Ishikawa (cell line): ENCODE measurements around the gene RIPOR1.

Experiments
- CEBPB ChIP-seq: IDR thresholded peaks from 2 replicates; pipeline ENCODE4 v1.6.1; 2012
- CREB1 ChIP-seq: IDR thresholded peaks from 2 replicates; pipeline ENCODE4 v1.6.1; 2012; ENCODE audit warnings: low read depth
- EGR1 ChIP-seq: IDR thresholded peaks from 2 replicates; pipeline ENCODE4 v1.6.1; 2012
- EP300 ChIP-seq: IDR thresholded peaks from 2 replicates; pipeline ENCODE4 v1.6.1; 2012; ENCODE audit warnings: borderline replicate concordance
- FOXM1 ChIP-seq: IDR thresholded peaks from 2 replicates; pipeline ENCODE4 v1.6.1; 2012; ENCODE audit warnings: low read depth, borderline replicate concordance
- NFIC ChIP-seq: IDR thresholded peaks from 2 replicates; pipeline ENCODE4 v1.6.1; 2012
- RAD21 ChIP-seq: IDR thresholded peaks from 2 replicates; pipeline ENCODE4 v1.6.1; 2012; ENCODE audit warnings: low read depth
- TAF1 ChIP-seq: IDR thresholded peaks from 2 replicates; pipeline ENCODE4 v1.6.1; 2012; ENCODE audit warnings: low read depth, mild to moderate bottlenecking
- TCF12 ChIP-seq: IDR thresholded peaks from 2 replicates; pipeline ENCODE4 v1.6.1; 2012; ENCODE audit warnings: low read depth
- TEAD4 ChIP-seq: IDR thresholded peaks from 2 replicates; pipeline ENCODE4 v1.6.1; 2012
- YY1 ChIP-seq: IDR thresholded peaks from 2 replicates; pipeline ENCODE4 v1.6.1; 2012; ENCODE audit warnings: low read depth
- ZBTB7A ChIP-seq: IDR thresholded peaks from 2 replicates; pipeline ENCODE4 v1.6.1; 2012; ENCODE audit warnings: low read depth
- TF ChIP-seq, protein P1 (sequence below): IDR thresholded peaks from 2 replicates; pipeline ENCODE4 v1.6.1; 2012
- TF ChIP-seq, protein P2 (sequence below): IDR thresholded peaks from 2 replicates; pipeline ENCODE4 v1.6.1; 2012
- TF ChIP-seq, protein P3 (sequence below): IDR thresholded peaks from 2 replicates; pipeline ENCODE4 v1.6.1; 2012; ENCODE audit warnings: low read depth, mild to moderate bottlenecking

RIPOR1 gene

DNA sequence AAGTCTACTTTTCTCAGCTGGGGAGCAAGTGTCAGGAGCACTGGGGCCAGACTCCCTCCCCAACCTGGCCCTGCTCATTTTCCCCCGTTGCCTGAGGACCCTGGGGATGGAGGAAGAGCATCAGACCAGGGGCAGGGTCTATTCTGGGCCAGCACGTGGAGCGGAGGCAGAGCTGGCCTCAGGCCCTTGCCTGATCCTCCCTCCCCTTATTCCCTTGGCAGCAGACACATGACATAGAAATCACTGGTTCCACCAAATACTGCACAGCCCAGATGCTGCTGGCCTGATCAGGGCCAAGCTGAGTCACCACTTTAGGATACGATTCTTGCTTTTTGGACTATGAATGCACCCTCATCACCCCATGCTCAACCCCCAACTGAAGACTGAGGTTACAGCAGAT lies 29.5 kb upstream of the RIPOR1 start:
- TF ChIP-seq EP300 (no peak), TAF1 (no peak), RAD21 (no peak), FOXM1 (no peak), ZBTB7A (no peak), TCF12 (no peak), CEBPB (no peak), CREB1 (no peak), NFIC (no peak), TEAD4 (no peak), EGR1 (no peak), YY1 (no peak)
- TF ChIP-seq, protein P1, sequence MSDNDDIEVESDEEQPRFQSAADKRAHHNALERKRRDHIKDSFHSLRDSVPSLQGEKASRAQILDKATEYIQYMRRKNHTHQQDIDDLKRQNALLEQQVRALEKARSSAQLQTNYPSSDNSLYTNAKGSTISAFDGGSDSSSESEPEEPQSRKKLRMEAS: no peak
- TF ChIP-seq, protein P2, sequence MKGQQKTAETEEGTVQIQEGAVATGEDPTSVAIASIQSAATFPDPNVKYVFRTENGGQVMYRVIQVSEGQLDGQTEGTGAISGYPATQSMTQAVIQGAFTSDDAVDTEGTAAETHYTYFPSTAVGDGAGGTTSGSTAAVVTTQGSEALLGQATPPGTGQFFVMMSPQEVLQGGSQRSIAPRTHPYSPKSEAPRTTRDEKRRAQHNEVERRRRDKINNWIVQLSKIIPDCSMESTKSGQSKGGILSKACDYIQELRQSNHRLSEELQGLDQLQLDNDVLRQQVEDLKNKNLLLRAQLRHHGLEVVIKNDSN: no peak
- TF ChIP-seq, protein P3, sequence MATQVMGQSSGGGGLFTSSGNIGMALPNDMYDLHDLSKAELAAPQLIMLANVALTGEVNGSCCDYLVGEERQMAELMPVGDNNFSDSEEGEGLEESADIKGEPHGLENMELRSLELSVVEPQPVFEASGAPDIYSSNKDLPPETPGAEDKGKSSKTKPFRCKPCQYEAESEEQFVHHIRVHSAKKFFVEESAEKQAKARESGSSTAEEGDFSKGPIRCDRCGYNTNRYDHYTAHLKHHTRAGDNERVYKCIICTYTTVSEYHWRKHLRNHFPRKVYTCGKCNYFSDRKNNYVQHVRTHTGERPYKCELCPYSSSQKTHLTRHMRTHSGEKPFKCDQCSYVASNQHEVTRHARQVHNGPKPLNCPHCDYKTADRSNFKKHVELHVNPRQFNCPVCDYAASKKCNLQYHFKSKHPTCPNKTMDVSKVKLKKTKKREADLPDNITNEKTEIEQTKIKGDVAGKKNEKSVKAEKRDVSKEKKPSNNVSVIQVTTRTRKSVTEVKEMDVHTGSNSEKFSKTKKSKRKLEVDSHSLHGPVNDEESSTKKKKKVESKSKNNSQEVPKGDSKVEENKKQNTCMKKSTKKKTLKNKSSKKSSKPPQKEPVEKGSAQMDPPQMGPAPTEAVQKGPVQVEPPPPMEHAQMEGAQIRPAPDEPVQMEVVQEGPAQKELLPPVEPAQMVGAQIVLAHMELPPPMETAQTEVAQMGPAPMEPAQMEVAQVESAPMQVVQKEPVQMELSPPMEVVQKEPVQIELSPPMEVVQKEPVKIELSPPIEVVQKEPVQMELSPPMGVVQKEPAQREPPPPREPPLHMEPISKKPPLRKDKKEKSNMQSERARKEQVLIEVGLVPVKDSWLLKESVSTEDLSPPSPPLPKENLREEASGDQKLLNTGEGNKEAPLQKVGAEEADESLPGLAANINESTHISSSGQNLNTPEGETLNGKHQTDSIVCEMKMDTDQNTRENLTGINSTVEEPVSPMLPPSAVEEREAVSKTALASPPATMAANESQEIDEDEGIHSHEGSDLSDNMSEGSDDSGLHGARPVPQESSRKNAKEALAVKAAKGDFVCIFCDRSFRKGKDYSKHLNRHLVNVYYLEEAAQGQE: no peak

DNA sequence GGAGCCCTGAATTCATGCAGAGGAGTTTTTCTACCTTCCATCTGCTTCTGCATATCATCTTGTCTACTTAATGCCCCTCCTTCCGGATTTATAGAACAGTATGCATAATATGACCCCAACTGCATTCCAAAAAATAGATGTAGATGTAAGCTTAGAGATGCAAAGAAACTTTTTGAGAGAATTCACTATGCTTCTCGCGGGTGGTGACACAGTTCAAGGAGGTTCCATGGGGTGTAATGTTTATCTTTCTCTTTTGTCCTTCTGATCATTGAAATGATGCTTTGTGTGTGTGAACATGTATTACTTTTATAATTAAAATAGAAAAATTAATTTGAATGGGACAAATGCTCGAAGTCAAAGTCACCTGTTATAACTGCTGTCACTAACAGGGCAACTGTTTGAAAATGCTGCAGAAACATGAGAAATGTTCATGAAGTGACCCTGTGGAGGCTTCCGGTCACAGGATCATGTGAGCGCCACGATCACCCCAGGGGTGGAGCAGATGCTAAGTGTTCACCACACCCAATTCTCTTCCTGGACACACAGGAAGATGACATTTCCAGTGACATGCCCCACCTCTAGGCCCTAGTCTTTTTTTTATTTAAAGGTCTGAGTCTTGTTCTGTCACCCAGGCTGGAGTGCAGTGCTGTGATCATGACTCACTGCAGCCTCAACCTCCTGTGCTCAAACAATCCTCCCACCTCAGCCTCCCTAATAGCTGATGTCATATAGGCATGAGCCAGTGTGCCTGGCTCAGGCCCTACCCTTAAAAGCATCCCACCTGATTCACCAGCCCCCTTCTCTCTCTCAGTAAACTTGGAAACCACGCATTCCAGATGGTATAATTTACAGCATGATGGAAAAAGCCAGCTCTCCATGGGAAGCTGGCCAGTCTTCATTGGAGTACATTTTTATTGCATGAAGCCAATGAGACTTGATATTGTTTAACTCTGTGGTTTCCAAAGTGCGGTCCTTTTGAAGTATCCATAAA lies 24.3 kb upstream of the RIPOR1 start:
- no peak for TF ChIP-seq TEAD4
- TF ChIP-seq, protein P2: peak; percentile 51; the same call in 1 of the 2 replicates

DNA sequence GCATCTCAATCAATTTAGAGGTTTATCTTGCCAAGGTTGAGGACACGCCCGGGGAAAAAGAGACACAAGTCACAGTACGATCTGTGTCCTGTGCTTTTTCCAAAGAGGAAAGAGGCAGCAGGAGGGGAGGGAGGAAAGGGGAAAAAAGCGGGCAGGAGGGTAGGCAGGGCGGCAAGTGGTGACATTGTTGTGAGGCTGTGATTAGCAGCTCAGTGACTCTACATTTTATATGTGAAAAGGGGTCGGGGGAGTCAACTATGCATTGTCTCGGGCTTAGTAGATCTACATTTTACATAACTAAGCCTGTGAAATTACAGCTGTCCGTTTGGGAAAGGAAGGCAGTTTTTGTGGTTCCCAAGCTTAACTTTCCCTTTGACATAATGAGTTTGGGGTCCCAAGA lies 22.2 kb upstream of the RIPOR1 start:
- no peak for TF ChIP-seq CREB1
- TF ChIP-seq NFIC: no peak
- TF ChIP-seq TCF12: no peak
- no peak for TF ChIP-seq YY1
- no peak for TF ChIP-seq TAF1
- TF ChIP-seq, protein P1: no peak
- no peak for TF ChIP-seq EP300
- TF ChIP-seq CEBPB: no peak
- TF ChIP-seq FOXM1: no peak
- TF ChIP-seq EGR1: no peak
- no peak for TF ChIP-seq TEAD4
- no peak for TF ChIP-seq RAD21
- TF ChIP-seq, protein P2: no peak
- TF ChIP-seq ZBTB7A: no peak
- TF ChIP-seq, protein P3: no peak

DNA sequence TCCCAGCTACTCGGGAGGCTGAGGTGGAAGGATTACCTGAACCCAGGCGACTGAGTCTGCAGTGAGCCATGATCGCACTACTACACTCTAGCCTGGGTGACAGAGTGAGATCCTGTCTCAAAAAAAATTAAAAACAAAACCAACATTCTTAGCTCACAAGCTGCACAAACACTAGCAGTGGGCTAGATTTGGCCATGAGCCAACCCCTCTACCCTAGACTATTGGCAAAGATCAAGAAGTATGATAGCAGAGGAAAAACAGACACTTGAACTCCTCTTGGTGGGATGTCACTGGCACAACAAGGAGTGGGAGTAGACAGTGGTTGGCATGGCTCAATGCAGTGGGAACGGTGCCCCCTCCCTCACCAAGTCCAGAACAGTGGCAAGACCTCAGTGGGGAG lies 19.6 kb upstream of the RIPOR1 start:
- TF ChIP-seq CEBPB (no peak), TAF1 (no peak), CREB1 (no peak), TEAD4 (no peak)
- TF ChIP-seq, protein P1: no peak

DNA sequence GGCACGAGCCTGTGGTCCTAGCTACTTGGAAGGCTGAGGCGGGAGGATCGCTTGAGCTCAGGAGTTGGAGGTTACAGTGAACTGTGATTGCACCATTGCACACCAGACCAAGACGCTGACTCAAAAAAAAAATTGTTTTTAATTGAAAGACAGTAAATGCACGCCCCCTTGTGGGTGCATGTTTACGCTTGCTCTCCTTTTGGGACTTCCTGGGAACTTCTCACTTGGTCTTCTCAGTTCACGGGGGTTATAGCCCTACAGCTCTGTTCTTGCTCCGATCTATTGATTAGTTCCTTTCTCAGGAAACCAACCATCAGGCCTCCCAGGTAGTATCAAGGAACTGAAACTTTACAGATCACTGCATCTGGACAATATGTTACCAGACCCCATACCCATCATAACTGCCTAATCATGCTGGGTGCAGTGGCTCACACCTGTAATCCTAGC lies 14.2 kb upstream of the RIPOR1 start:
- TF ChIP-seq, protein P2: no peak
- TF ChIP-seq EGR1 (no peak), CREB1 (no peak), RAD21 (peak; percentile 72), FOXM1 (peak; percentile 63; the same call in 1 of the 2 replicates), ZBTB7A (no peak), TEAD4 (no peak), NFIC (no peak), YY1 (no peak), CEBPB (peak; percentile 74), EP300 (no peak), TCF12 (no peak), TAF1 (no peak)
- TF ChIP-seq, protein P1: no peak
- TF ChIP-seq, protein P3: no peak
